Measurements from ENCODE around the gene OASL. TPM values are rescaled to one million over a fixed set of nuclear protein-coding genes. Genes with fewer than 3 reads are reported as not detected.

Gene OASL
- total and polyA plus RNA-seq, 9 of the 15 experiments (the other 6 are each of a cell fraction or from before 2014, with no cell fraction given) = 0.14 TPM; not detected in 8

DNA sequence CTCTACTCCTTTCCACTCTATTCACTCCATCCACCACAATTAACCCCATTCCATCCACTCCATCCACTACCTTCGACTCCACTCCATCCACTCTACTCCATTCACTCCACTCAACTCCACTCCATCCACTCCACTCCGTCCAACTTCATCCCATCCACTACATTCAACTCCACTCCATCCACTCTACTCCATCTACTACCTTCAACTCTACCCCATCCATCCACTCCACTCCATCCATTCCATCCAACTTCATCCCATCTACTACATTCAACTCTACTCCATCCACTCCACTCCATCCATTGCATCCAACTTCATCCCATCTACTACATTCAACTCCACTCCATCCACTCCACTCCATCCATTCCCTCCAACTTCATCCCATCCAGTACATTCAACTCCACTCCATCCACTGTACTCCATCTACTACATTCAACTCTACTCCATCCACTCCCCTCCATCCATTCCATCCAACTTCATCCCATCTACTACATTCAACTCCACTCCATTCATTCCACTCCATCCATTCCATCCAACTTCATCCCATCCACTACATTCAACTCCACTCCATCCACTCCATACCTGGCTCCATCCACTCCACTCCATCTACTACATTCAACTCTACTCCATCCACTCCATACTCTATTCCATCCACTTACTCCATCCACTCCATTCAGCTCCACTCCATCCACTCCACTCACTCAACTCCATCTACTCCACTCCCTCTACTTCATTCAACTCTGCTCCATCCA lies 44.3 kb downstream of the OASL start (continued):
- TF ChIP-seq, protein P1, sequence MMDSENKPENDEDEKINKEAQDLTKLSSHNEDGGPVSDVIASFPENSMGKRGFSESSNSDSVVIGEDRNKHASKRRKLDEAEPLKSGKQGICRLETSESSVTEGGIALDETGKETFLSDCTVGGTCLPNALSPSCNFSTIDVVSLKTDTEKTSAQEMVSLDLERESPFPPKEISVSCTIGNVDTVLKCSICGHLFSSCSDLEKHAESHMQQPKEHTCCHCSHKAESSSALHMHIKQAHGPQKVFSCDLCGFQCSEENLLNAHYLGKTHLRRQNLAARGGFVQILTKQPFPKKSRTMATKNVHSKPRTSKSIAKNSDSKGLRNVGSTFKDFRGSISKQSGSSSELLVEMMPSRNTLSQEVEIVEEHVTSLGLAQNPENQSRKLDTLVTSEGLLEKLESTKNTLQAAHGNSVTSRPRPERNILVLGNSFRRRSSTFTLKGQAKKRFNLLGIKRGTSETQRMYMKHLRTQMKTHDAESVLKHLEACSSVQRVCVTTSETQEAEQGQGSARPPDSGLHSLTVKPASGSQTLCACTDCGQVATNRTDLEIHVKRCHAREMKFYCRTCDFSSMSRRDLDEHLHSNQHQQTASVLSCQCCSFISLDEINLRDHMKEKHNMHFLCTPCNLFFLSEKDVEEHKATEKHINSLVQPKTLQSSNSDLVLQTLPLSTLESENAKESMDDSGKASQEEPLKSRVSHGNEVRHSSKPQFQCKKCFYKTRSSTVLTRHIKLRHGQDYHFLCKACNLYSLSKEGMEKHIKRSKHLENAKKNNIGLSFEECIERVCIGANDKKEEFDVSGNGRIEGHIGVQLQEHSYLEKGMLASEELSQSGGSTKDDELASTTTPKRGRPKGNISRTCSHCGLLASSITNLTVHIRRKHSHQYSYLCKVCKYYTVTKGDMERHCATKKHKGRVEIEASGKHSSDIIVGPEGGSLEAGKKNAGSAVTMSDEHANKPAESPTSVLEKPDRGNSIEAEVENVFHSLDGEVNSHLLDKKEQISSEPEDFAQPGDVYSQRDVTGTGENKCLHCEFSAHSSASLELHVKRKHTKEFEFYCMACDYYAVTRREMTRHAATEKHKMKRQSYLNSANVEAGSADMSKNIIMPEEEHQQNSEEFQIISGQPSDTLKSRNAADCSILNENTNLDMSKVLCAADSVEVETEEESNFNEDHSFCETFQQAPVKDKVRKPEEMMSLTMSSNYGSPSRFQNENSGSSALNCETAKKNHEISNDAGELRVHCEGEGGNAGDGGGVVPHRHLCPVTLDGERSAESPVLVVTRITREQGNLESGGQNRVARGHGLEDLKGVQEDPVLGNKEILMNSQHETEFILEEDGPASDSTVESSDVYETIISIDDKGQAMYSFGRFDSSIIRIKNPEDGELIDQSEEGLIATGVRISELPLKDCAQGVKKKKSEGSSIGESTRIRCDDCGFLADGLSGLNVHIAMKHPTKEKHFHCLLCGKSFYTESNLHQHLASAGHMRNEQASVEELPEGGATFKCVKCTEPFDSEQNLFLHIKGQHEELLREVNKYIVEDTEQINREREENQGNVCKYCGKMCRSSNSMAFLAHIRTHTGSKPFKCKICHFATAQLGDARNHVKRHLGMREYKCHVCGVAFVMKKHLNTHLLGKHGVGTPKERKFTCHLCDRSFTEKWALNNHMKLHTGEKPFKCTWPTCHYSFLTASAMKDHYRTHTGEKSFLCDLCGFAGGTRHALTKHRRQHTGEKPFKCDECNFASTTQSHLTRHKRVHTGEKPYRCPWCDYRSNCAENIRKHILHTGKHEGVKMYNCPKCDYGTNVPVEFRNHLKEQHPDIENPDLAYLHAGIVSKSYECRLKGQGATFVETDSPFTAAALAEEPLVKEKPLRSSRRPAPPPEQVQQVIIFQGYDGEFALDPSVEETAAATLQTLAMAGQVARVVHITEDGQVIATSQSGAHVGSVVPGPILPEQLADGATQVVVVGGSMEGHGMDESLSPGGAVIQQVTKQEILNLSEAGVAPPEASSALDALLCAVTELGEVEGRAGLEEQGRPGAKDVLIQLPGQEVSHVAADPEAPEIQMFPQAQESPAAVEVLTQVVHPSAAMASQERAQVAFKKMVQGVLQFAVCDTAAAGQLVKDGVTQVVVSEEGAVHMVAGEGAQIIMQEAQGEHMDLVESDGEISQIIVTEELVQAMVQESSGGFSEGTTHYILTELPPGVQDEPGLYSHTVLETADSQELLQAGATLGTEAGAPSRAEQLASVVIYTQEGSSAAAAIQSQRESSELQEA (IDR thresholded peaks at IDR 0.05; ENCODE audit: low read depth) = no peak
